GM12872 (cell line): ENCODE measurements around the gene TTC16.

Source experiments
- TF ChIP-seq, protein P1 (sequence below): IDR thresholded peaks from 3 replicates; pipeline ENCODE4 v1.5.1; 2011; ENCODE audit warnings: low read depth, mild to moderate bottlenecking, low read length, moderate library complexity; ENCODE audit not compliant: insufficient read depth

TTC16 gene

DNA sequence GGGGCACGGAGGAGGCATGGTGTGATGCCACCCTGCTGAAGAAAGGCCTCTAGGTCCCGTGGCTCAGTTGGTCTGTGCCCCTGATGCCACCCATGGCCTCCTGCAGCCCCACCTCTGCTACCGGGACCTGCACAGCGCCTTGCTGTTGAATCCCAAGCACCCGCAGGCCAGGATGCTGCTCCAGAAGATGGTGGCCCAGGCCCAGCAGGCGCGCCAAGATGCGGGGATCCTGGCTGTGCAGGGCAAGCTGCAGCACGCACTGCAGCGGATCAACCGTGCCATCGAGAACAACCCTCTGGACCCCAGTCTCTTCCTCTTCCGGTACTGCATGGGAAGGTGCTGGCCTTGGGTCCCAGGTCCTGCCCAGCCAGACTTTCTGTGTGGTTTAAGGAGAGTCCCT is 7.1 kb downstream of the TTC16 start:
- TF ChIP-seq, protein P1, sequence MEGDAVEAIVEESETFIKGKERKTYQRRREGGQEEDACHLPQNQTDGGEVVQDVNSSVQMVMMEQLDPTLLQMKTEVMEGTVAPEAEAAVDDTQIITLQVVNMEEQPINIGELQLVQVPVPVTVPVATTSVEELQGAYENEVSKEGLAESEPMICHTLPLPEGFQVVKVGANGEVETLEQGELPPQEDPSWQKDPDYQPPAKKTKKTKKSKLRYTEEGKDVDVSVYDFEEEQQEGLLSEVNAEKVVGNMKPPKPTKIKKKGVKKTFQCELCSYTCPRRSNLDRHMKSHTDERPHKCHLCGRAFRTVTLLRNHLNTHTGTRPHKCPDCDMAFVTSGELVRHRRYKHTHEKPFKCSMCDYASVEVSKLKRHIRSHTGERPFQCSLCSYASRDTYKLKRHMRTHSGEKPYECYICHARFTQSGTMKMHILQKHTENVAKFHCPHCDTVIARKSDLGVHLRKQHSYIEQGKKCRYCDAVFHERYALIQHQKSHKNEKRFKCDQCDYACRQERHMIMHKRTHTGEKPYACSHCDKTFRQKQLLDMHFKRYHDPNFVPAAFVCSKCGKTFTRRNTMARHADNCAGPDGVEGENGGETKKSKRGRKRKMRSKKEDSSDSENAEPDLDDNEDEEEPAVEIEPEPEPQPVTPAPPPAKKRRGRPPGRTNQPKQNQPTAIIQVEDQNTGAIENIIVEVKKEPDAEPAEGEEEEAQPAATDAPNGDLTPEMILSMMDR, result no peak

DNA sequence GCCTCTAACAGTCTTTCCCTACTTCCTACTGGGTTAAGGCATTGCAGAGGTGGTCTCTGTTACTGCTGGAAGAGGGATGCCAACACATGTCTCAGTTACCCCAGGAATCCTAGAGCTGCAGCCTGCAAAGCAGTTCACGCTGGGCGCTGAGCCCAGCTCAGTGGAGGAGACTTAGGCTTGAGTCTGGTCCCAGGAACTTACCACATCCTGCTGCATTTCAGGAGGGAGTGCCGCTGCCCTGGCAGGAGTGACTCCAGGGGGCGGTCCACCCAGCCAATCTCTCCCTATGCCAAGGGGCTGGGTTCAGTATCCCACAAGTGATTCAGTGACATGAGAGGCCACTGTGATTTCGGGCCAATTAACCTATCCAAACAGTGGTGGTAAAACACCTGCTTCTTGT is 7.6 kb downstream of the TTC16 start:
- TF ChIP-seq, protein P1, result no peak

DNA sequence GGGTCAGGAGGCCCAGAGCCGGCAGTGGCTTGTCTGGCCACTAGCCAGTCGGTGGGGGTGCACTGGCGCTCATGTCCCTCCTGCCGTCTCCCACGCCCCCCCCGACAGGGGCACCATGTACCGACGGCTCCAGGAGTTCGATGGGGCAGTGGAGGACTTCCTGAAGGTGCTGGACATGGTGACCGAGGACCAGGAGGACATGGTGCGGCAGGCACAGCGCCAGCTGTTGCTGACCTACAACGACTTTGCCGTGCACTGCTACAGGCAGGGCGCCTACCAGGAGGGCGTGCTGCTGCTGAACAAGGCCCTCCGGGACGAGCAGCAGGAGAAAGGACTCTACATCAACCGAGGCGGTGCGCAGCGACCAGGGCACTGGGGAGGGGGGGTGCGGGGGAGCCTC is 8.1 kb downstream of the TTC16 start:
- TF ChIP-seq, protein P1, result no peak

DNA sequence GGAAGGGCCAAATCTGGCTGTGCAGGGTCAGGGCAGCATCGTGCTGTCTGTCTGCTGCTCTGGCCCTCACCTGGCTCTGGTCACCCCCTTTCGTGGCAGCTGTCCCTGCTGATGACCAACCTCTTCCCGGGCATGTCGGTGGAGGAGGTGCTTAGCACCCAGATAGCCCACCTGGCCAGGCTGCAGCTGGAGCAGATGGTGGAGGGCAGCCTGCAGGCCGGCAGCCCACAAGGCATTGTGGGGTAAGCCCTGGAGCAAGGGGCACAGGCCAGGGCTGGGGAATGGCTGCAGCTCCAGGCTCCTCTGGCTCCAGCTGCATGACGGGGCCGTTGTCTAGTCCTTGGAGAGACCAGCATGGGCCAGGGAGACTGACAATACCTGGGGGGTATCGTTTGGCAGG is 11.0 kb downstream of the TTC16 start:
- TF ChIP-seq, protein P1, result no peak

DNA sequence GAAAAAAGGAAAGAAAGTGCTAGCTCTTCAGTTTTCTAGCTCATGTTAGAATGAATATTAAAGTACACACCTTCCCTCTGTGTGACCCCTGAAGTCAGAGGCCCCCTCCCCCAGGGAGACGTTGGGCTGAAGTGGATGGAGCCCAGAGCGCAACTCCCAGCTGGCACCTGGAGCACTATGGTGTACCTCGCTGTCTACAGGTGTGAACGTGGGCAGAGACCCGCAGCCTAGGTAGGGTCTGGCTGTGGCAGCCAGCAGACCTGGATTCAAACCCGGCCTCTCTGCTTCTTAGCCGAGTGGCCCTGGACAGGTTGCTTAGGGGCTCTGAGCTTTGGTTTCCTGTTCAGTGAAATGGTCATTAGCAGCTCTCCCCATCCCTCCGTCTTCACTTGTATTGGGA is 12.9 kb downstream of the TTC16 start:
- TF ChIP-seq, protein P1, result no peak

DNA sequence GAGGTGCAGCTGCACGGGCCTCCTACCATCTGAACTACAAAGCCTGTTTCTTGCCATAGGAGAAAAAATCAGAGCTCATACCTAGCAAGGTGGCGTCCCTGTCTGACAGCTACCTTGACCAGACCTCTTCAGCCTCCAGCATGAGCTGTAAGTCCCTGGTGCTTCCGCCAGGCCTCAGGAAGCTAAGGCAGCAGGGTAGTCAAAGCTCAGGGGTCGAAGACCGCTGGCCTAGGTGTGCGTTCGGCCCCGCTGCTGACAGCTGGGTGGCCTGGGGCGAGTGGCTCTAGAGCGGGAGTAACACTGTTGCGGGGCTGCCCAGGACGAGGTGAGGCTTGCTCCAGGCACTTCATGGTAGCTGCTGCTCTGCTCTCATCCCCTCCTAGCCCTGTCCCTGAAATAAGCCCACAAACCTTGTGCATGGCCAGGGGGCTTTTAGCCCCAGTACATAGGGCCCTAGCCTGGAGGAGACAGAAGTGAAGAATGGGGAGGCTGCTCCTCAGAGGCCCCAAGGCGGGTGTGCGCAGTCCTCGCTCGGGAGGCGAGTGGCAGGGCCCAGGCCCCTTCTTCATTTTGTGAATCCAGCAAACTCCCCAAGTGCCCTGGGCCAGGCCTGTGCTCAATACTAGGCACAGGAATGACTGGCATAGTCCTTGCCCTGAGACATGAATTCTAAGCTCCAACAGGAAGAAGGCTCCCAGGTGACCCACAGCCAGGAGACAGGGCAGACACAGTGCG is 13.8 kb downstream of the TTC16 start:
- TF ChIP-seq, protein P1, result no peak

DNA sequence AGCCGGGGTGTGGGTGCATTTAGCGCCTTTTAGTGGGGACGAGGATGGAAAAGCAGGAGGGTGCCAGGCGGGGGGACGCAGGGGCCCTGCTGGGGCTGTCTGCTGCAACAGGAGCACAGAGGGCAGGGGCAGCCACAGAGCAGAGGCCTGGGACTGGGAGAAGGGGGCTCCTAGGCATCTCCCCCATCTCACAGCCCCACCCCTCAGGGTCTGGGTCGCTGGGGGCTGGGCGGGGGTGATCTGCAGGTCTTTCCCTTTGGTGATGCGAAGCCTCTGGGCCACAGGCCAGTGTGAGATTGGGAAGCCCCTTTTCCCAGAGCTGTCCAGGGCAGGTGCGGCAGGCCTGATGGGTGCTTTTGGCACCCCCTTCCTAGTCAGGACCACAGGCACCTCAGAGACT is 14.4 kb downstream of the TTC16 start:
- TF ChIP-seq, protein P1, result no peak
